Daoy (cell line): ENCODE data around the gene OPN1SW. TPM values are rescaled to one million over a fixed set of nuclear protein-coding genes. Genes with fewer than 3 reads are reported as not detected.

ENCODE experiments used
- DNase-seq: peaks from one replicate; pipeline ENCODE4 v3.0.0-alpha.2; 2015; ENCODE audit warnings: low read depth
- total RNA-seq: library from RNA; depleted of rRNA; stranded (reverse); fragments of >200 nt; shearing (Covaris generic); gene quantifications from 2 replicates; pipeline ENCODE4 v1.2.3, GENCODE V29; 2014; rRNA removed

Gene OPN1SW
- total RNA-seq, 1 experiment from 2014 or later, result not detected

DNA sequence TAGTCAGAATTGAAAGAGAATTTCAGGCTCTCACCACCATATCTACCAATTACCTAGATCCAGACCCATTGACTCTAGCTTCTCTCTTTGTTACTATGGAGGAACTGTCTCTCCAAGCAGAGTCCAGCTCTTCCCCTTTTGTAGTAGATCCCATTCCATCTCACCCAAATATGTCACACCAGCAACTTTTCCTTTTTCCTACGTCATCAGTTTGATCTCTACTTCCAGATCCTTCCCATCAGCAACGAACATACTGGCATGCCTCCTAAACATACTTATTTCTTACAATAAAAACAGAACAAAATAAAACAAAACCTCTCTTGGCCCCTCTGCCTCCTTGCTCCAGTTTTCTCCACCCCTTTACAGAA is 42.3 kb downstream of the OPN1SW start:
- no peak for DNase-seq

DNA sequence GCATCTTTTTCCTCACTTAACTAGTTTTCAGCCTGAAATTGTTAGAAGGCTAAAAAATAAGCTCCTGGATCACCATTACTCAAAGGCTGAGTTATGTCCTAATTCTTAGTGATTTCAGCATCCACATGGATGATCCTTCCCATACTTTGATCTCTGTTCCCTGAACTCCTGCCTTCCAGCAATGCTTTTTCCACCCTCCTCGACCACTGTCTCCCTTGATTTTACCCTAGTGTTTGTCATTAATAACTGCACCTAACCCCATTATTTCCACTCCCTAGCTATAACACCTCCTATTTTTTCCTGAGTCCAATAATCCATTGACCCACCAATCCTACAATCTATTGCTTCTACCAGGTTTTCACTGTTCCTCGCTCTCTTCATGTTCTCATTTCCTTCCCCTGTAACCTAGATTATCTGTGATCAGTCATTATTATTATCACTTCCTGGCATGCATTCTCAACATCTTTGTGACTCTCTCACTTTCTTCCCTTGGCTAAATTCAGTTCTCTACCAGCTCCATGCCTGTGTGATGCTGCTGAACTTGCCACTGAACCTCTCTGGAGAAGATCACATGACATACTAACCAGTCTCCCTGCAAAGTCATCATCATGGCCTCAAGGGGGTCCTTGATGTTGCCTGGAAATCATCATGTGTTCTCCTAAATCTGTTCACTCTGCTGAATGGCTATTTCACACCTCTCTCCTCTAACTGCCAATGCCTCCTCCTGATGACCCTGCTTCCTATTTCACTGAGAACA is 42.9 kb downstream of the OPN1SW start:
- DNase-seq, result no peak

DNA sequence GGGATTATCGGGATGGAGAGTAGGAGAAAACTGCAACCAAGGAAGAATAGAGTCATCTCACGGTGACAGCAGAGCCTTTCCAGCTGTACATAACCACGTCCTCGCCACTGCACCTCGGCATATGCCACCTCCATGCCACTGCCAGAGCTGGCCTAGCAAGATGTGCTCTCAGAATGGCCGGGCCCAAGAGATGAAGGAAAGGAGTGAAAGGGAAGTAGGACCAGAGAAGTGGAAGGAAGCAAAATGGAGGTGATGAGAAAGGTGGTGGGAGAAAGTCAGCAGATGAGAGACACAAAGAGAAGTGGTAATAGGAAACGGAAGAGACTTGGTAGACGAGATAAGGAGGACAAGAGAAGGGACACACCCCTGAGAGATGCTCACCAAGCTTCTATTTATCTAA is 44.4 kb downstream of the OPN1SW start:
- DNase-seq, result no peak

DNA sequence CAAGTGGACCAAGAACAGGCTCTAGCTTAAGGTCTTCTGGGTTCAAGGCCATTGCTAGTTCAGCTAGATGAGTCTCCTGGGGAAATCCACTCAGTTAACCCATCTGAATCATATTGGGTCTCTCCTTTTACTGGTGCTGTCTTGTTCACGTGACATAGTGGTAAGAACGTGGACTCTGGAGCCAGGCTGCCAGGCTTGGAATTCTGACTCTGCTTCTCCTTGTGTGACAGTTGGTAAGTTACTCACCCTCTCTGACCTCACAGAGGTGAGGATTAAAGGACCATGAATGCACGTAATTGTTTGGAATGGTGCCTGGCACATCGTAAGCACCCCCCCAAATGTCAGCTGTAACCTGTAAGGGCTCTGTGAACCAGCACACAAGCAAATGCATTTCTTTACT is 46.1 kb downstream of the OPN1SW start:
- peak; percentile 53 for DNase-seq

DNA sequence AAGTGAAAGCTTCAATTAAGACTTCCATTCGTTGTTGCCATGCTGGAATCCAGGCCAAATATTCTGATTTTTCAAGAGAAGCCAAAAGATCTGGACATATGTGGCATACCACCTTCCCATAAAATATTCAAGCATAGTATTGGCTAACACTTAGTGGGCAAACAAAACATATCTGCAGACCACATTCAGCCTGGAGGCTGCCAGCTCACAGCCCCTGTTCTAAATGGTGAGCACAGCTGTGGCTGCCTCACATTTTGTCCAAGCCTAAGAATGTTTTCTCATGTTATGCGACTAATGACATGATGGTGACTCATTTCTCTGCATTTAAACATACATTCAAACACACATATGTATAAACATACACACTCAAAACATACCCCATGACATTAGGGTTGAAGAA is 47.0 kb downstream of the OPN1SW start:
- DNase-seq, result peak; percentile 89

DNA sequence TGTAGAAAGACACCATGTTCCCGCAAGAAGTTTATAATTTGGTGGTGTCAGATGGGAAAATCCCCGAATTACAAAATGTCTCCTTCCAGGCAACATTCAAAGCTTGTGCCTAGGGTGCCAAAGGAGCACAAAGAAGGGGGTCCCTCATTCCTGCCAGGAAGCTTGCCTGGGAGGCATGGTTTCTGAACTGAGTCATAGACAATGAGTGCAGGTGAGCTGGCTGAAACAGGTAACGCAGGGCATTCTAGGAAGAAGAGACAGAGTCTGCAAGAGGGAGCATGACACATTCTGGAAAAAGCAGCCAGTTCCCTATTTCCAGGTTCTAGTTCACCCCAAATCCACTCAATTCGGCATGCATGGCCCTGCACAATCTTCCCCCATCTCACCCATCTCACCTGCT is 48.4 kb downstream of the OPN1SW start:
- DNase-seq, result no peak

DNA sequence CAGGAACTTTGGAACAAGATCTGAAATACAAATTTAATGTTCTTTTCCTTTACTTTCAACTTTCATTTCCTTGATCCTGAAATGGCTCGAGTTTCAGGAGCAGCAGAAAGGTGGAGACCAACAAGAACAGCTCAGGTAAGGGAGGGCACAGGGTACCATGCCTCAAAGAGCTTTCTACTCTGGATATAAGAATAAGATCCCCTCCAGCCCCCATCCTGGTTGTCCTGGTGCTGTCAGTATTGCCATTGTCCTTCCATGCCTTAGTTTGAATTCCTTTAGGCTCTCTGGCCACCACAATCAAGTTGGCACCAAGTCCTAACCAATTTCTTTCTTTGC is 48.9 kb downstream of the OPN1SW start:
- DNase-seq, result no peak

DNA sequence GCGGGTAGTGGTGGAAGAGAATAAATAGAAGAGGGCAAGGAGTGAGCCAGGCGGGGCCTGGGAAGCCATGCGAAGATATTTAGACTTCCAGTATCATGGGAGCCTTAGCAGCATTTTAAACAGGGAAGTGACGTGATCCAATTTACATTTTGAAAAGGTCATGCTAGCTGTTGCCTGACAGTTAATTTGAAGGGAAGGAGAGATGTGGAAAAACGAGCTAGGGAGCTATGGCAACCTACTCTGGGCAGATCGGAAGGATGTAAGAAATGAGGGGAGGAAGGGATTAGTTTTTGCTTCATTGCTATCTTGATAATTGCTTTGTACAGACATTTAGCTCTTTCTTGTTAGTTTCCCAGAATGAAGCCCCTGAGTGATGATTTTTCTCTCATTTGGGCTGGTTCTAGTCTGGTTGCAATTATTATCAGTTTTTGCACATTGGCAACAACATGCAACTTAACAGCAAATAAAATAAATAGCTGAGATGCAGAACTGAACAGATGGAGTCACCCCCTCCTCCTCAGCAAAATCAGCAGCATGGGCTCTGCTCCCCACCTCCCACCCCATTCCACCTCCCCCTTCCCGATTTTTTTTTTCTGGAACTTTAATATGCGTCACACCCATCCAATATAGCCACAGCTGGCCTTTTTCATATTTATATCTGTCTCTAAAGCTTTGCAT is 49.4 kb downstream of the OPN1SW start:
- DNase-seq, result no peak

DNA sequence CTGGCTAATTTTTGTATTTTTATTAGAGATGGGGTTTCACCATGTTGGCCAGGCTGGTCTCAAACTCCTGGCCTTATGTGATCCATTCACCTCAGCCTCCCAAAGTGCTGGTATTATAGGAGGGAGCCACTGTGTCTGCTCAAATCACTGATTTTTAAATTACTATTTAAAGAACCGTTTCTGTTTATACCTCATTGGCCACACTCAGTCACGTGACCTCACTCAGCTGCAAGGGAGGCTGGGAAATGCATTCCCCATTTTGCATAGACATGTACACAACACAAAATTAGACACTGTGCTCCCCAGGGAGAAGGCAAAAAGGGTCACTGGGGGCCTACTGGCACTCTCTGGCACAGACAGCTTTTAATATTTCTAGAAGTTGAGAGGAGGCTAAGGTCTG is 50.1 kb downstream of the OPN1SW start:
- DNase-seq, result no peak

DNA sequence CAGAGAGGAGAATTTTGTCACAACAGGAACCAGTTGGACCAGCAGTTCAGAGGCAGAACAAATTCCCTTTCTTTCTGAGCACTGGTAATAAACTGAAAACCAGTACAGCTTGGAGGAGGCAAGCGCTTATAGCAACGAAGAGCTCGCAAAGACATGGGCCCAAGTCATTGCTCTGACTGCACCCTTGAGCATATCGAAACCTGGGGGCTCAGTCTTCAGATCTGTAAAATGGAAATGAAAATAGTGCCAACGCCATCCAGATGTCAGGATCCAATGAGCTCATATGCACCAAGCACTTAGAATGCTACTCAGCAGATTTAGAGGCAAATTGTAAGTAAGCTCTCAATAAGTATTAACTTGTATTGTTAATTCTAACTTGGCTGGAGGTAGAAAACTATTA is 50.9 kb downstream of the OPN1SW start:
- no peak for DNase-seq

Other genes with a start within 250 kb of the OPN1SW start
- gene GARIN1A, start 103.5 kb downstream of the OPN1SW start, total RNA-seq, result 0.74 and 0.80 TPM in 2 replicates
- 594 and 622 TPM in 2 replicates for gene CALU, start 36.4 kb downstream of the OPN1SW start, total RNA-seq
- 7.7 and 8.9 TPM in 2 replicates for gene CCDC136, start 16.2 kb upstream of the OPN1SW start, total RNA-seq
- 67.5 and 81.1 TPM in 2 replicates for gene FLNC, start 54.6 kb upstream of the OPN1SW start, total RNA-seq
- 103 and 130 TPM in 2 replicates for gene ATP6V1F, start 87.1 kb upstream of the OPN1SW start, total RNA-seq
- 0.06 and 0.48 TPM in 2 replicates for gene KCP, start 134.9 kb upstream of the OPN1SW start, total RNA-seq
- gene IRF5, start 162.1 kb upstream of the OPN1SW start, total RNA-seq, result 0.60 and 2.2 TPM in 2 replicates